ENCODE results near the gene TEX10. TPM values are rescaled to one million over a fixed set of nuclear protein-coding genes. Genes with fewer than 3 reads are reported as not detected.

Gene TEX10
- total RNA-seq (10 to 100 TPM in 1 of 2 experiments, 1 to 10 TPM in 1; 9.3 to 10.1 TPM), total RNA-seq (25.1 to 123 (median 48.3) reads per million in 172 experiments)
- polyA plus RNA-seq (2013, experiment 1 of 2) = 18.2 TPM
- 22.4 TPM for polyA plus RNA-seq (2013, experiment 2 of 2)

DNA sequence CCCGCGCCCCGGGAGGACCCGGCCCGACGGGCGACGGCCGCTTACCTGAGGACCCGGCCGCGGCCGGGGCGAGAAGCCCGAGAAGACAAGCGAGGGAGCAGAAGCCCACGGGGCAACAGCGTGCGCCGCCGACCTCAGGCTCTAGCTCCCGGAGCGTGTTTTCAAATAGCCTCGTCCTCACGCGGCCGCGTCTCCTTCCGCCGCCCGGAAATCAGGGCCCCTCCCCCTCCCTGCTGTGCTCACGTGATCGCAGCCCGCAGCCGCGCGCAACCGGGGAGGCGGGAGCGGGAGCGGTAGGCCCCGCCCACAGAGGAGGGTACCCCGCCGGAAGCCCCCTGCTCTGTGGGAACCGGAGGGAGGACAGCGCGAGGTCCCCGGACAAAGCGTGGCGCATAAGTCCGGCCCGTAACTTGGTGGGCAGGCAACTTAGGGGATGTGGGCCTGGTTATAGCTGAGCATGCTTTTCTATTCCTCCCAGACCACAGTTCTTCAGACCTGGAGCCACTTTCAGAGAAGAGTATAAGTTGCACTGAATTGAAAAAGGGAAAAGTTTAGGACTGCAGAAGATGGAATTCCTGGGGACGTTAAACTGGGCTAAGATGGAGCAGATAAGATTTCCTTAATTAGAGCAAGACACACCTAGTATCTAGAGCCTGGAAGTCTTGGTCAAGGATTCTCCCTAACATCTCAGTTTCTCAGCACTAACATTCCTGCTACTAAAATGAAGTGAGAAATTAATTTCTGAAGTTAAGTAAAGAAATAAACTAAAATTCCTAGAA, at the start of gene TEX10:
Gene TEX10, minus strand, starts transcription at position 216 of the 779 bp plus-strand sequence. CDS start 3,579 bp downstream, outside the sequence.
- Mint-ChIP-seq H3K4me3 (peak within 1 kb of the TSS; percentile 89), H3K36me3 (ENCODE audit: low read depth) (peaks cover 9% of the 10 kb centered on the region), H3K4me1 (ENCODE audit: low read depth) (peaks cover 53% of the 10 kb centered on the region), H3K27me3 (no peaks in the 10 kb centered on the region), H3K9me3 (peaks cover 2% of the 10 kb centered on the region), H3K27ac (peak within 1 kb of the TSS; percentile 60)
- TF ChIP-seq, protein P1, sequence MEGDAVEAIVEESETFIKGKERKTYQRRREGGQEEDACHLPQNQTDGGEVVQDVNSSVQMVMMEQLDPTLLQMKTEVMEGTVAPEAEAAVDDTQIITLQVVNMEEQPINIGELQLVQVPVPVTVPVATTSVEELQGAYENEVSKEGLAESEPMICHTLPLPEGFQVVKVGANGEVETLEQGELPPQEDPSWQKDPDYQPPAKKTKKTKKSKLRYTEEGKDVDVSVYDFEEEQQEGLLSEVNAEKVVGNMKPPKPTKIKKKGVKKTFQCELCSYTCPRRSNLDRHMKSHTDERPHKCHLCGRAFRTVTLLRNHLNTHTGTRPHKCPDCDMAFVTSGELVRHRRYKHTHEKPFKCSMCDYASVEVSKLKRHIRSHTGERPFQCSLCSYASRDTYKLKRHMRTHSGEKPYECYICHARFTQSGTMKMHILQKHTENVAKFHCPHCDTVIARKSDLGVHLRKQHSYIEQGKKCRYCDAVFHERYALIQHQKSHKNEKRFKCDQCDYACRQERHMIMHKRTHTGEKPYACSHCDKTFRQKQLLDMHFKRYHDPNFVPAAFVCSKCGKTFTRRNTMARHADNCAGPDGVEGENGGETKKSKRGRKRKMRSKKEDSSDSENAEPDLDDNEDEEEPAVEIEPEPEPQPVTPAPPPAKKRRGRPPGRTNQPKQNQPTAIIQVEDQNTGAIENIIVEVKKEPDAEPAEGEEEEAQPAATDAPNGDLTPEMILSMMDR (IDR thresholded peaks at IDR 0.05) = no peak
- no peaks in the 10 kb centered on the region for H3K9me3 ChIP-seq (ENCODE audit: control insufficient read depth in 1 of 2, insufficient read depth in 1 of 2, low read length in 2 of 2)
- peaks cover 21% of the 10 kb centered on the region for H3K4me1 ChIP-seq (ENCODE audit: insufficient read depth, low read length)
- peak; percentile 79 to 93 (median 85) for DNase-seq
- peak within 1 kb of the TSS; percentile 58 to 60 for H3K27ac ChIP-seq (ENCODE audit: low read depth in 1 of 2, low read length in 2 of 2)
- ChIA-PET POLR2A (interaction anchor here (0.5 to 2.6 kb wide), 13 partner anchors 10 to 1132 kb away, joined by 3 to 17 read pairs (median 4); partner anchors contain the start of genes MSANTD3 and NR4A3), CTCF (interaction anchor here (1.4 kb wide), 1 partner anchor 85 kb away, joined by 6 read pairs; no protein-coding TSS in a partner anchor)
- ATAC-seq (ENCODE audit: poor library complexity) = peak; percentile 90
- intact Hi-C loops (cut with DNase I, micrococcal nuclease) = loop anchor here (2.0 to 10.0 kb wide), 6 partner anchors 74 to 1131 kb away; partner anchors contain the start of genes MSANTD3 (in 2 of the 2), ALG2 (in 1 of the 2), ERP44 (in 1 of the 2) and INVS (in 1 of the 2)
- H3K36me3 ChIP-seq (ENCODE audit: insufficient read depth, low read length) = no peaks in the 10 kb centered on the region
- peak within 1 kb of the TSS; percentile 85 for H3K4me3 ChIP-seq (ENCODE audit: low read length)
- H3K27me3 ChIP-seq (ENCODE audit: control insufficient read depth in 1 of 2, insufficient read depth in 2 of 2, low read length in 2 of 2) = no peaks in the 10 kb centered on the region

- H3K36me3 Mint-ChIP-seq (ENCODE audit: low read depth) = no peaks in the 10 kb centered on the region
- Histone ChIP-seq H3K9me3 (ENCODE audit: control insufficient read depth in 1 of 2, insufficient read depth in 1 of 2, low read length in 2 of 2) (no peaks in the 10 kb centered on the region), H3K4me1 (ENCODE audit: insufficient read depth, low read length) (no peaks in the 10 kb centered on the region), H3K36me3 (ENCODE audit: insufficient read depth, low read length) (no peaks in the 10 kb centered on the region), H3K27ac (ENCODE audit: low read depth in 1 of 2, low read length in 2 of 2) (no peak overlapping the region), H3K4me3 (ENCODE audit: low read length) (no peak overlapping the region), H3K27me3 (ENCODE audit: control insufficient read depth in 1 of 2, insufficient read depth in 2 of 2, low read length in 2 of 2) (no peaks in the 10 kb centered on the region)
- no peak for ATAC-seq (ENCODE audit: poor library complexity)
- no peaks in the 10 kb centered on the region for H3K9me3 Mint-ChIP-seq
- DNase-seq = no peak
- H3K27ac Mint-ChIP-seq = no peak overlapping the region
- no peak overlapping the region for H3K4me3 Mint-ChIP-seq
- TF ChIP-seq, protein P1 (IDR thresholded peaks at IDR 0.05) = no peak
- no peaks in the 10 kb centered on the region for H3K4me1 Mint-ChIP-seq (ENCODE audit: low read depth)
- ChIA-PET CTCF (interaction anchor here (0.6 kb wide), 1 partner anchor 76 kb away, joined by 3 read pairs; no protein-coding TSS in a partner anchor), POLR2A (no interaction called here)
- H3K27me3 Mint-ChIP-seq = peaks cover 6% of the 10 kb centered on the region
- intact Hi-C loops (cut with DNase I, micrococcal nuclease) = no loop called here
These were observed 48.3 kb upstream of the TEX10 start for GRCh38 chr9:100401042-100401441.

GRCh38 chr9:100397529-100398266, 45.0 kb upstream of the TEX10 start:
- TF ChIP-seq, protein P1 (IDR thresholded peaks at IDR 0.05) = no peak
- no peak overlapping the region for H3K4me3 ChIP-seq (ENCODE audit: low read length)
- H3K36me3 ChIP-seq (ENCODE audit: insufficient read depth, low read length) = no peaks in the 10 kb centered on the region
- ATAC-seq (ENCODE audit: poor library complexity) (no peak), DNase-seq (no peak)
- H3K36me3 Mint-ChIP-seq (ENCODE audit: low read depth) = no peaks in the 10 kb centered on the region
- intact Hi-C loops (cut with DNase I, micrococcal nuclease) = no loop called here
- CTCF ChIA-PET = interaction anchor here (0.6 kb wide), 1 partner anchor 53 kb away, joined by 3 read pairs; no protein-coding TSS in a partner anchor
- no peaks in the 10 kb centered on the region for H3K4me1 ChIP-seq (ENCODE audit: insufficient read depth, low read length)
- no peaks in the 10 kb centered on the region for H3K27me3 Mint-ChIP-seq
- H3K4me3 Mint-ChIP-seq = no peak overlapping the region
- peaks cover 0 to 5% of the 10 kb centered on the region in 2 experiments for H3K9me3 ChIP-seq (ENCODE audit: control insufficient read depth in 1 of 2, insufficient read depth in 1 of 2, low read length in 2 of 2)
- no peaks in the 10 kb centered on the region for H3K4me1 Mint-ChIP-seq (ENCODE audit: low read depth)
- H3K27ac Mint-ChIP-seq = no peak overlapping the region
- POLR2A ChIA-PET = no interaction called here
- H3K27ac ChIP-seq (ENCODE audit: low read depth in 1 of 2, low read length in 2 of 2) = no peak overlapping the region
- H3K27me3 ChIP-seq (ENCODE audit: control insufficient read depth in 1 of 2, insufficient read depth in 2 of 2, low read length in 2 of 2) = no peaks in the 10 kb centered on the region
- no peaks in the 10 kb centered on the region for H3K9me3 Mint-ChIP-seq

Data from CD4-positive, alpha-beta T cell (primary cell).